Right ventricle myocardium superior (tissue), 1 donor: ENCODE results near the gene SNTA1. TPM values are rescaled to one million over a fixed set of nuclear protein-coding genes. Genes with fewer than 3 reads are reported as not detected.
"Not testable (repeated sequence)": the region's sequence is repeated elsewhere in the genome, so short reads cannot be mapped to it uniquely, and the experiment has no call there.

Source experiments
- ATAC-seq: fragments of 200-7000 bp; cut with Tn5 transposase; one replicate; pipeline ENCODE4 v1.9.1; 2020; ENCODE audit warnings: mild to moderate bottlenecking; ENCODE audit not compliant: poor library complexity
- DNase-seq: peaks from one replicate; pipeline ENCODE4 v3.0.0-alpha.2; 2020
- intact Hi-C: fragments of 100-400 bp; cut with DNase I; formaldehyde crosslinking; loops from one replicate; pipeline ENCODE4 v1.11.2; 2022
- total RNA-seq: library from RNA; stranded (reverse); fragmentation: NEBNext Ultra II Directional; extraction: Animal tissue kit (Norgen Biotek cat#: 25700); gene quantifications from one replicate; pipeline ENCODE4 v1.2.1, GENCODE V29; 2021
- donor health status: DM: no; HTN: yes; CAD: no; lungs with severe emphysema.

SNTA1 gene
- total RNA-seq, 1 donor from 2014 or later: 215 TPM

- DNase-seq (no peak), ATAC-seq (no peak)
- intact Hi-C loops: no loop called here
Observed at GRCh38 chr20:33470866-33471265, 27.3 kb upstream of the SNTA1 start.

GRCh38 chr20:33470457-33470856 is 26.9 kb upstream of the SNTA1 start:
- ATAC-seq: no peak
- DNase-seq: no peak

GRCh38 chr20:33466303-33466646 is 22.7 kb upstream of the SNTA1 start:
- intact Hi-C loops: no loop called here
- DNase-seq (no peak), ATAC-seq (no peak)

More at GRCh38 chr20:33470457-33470856, 26.9 kb upstream of the SNTA1 start:
- intact Hi-C loops: no loop called here

DNA sequence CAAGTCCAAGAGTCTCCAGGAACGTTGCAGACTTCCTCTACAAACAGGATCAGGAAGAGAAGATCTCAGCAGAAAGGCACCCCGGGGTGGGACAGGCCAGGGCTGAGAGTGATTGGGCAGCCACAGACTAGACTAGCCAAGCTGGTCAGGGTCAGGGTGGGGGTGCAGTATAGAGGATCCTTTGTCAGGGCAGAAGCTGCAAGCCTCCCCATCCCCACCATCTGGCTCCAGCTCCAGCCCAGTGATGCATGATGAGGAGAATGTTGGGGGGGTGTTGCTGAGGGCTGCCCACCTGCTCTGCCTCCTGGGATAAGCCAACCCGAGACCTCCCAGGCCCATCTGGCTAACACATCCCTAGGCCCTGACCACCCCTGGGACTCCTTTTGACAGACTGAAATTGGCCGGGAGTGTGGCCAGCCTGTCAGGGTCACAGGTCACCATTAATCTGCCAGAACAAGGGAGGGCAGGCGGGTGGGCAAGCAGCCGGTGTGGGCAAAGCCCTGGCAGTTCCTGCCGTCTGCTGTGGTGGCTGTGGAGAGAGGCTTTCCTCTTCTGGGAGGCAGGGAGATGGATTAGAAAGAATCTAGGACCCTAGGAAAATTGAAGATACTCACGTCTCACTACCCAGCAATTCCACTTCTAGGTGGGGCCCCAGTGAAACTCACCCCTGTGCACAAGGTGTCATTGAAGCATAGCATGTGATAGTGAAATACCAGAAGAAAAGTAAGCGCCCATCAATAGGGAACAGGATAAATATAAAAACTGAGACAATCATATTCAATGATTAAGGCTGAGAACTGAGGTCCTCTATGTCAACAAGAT is 22.1 kb upstream of the SNTA1 start:
- ATAC-seq: no peak
- intact Hi-C loops: no loop called here
- DNase-seq: no peak

GRCh38 chr20:33464759-33465158 is 21.2 kb upstream of the SNTA1 start:
- intact Hi-C loops: loop anchor here (5.0 kb wide), 1 partner anchor 188 kb away; no protein-coding TSS in a partner anchor
- not testable (repeated sequence) for ATAC-seq, DNase-seq

DNA sequence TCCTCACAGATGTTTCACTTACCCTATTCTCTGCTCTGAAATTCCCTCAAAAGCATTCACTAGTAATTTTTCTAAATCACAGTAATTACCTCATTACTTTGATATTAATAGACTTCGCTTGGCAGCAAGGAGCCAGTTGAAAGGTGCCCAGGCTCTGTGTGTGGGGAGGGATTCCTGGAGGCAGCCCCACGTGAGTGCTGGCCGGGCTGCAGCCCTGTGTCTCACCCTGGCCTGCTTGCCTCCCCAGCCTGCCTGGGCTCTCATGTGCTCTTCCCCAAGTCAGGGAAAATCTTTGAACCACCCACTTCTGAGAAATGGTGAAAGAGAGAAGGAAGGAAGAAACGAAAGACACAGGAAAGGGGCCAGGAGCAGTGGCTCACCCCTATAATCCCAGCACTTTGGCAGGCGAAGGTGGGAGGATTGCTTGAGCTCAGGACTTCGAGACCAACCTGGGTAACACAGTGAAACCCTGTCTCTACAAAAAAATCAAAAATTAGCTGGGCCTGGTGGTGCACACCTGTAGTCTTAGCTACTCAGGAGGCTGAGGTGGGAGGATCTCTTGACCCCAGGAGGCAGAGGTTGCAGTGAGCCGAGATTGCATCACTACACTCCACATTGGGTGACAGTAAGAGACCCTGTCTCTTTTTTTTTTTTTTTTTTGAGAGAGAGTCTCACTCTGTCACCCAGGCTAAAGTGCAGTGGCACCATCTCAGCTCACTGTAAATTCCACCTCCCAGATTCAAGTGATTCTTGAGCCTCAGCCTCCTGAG is 20.0 kb upstream of the SNTA1 start:
- DNase-seq (peak; percentile 52), ATAC-seq (peak; percentile 88)
- intact Hi-C loops: loop anchor here (5.0 kb wide), 1 partner anchor 189 kb away; no protein-coding TSS in a partner anchor

DNA sequence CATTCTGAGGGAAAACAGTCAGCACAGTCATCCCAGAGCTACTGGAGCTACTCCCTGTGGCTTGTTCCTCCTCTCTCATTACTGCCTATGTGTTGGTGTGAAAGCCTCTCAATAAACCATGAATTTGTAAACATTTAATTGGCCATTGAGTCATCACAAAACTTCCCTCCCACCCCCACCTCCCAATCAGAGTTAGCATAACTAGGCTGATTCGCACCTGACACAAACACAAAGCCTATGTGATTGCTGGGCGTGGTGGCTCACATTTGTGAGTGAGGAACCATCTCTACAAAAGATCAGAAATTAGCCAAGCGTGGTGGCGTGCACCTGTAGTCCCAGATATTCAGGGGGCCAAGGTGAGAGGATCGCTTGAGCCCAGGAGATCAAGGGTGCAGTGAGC is 17.1 kb upstream of the SNTA1 start:
- ATAC-seq: no peak
- intact Hi-C loops: loop anchor here (5.0 kb wide), 1 partner anchor 192 kb away; no protein-coding TSS in a partner anchor

DNA sequence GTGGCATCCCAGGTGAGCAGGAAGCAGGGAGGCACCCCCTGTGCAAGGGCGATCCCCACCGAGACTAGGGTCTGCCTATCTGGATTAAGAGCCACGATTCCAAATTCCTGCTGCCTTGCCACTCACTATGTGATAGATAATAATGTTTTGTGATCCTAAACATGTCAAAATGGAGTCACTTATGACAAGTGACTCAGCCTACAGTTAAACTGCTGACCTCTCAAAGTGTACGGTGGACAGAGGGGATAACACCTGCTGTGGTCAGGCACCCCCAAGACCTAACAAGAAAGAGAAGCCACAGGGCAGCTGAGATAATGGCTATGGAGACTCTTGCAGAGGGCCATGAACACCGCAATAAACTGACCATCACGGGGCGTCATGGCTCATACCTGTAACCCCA is 16.0 kb upstream of the SNTA1 start:
- DNase-seq (no peak), ATAC-seq (no peak)
- intact Hi-C loops: loop anchor here (10.0 kb wide), 1 partner anchor 275 kb away; the partner anchor contains the start of gene ZNF341

More for the DNA sequence above, 17.1 kb upstream of the SNTA1 start:
- no peak for DNase-seq

GRCh38 chr20:33456916-33457642 is 13.5 kb upstream of the SNTA1 start:
- peak; percentile 88 for DNase-seq
- intact Hi-C loops: loop anchor here (10.0 kb wide), 1 partner anchor 278 kb away; the partner anchor contains the start of gene ZNF341
- peak; percentile 95 for ATAC-seq

GRCh38 chr20:33450867-33451266 is 7.3 kb upstream of the SNTA1 start:
- ATAC-seq: no peak
- intact Hi-C loops: loop anchor here (10.0 kb wide), 1 partner anchor 284 kb away; the partner anchor contains the start of gene ZNF341

GRCh38 chr20:33445881-33446625 is 2.5 kb upstream of the SNTA1 start:
- intact Hi-C loops: no loop called here
- no peak for ATAC-seq
- no peak for DNase-seq

More at GRCh38 chr20:33450867-33451266, 7.3 kb upstream of the SNTA1 start:
- no peak for DNase-seq

DNA sequence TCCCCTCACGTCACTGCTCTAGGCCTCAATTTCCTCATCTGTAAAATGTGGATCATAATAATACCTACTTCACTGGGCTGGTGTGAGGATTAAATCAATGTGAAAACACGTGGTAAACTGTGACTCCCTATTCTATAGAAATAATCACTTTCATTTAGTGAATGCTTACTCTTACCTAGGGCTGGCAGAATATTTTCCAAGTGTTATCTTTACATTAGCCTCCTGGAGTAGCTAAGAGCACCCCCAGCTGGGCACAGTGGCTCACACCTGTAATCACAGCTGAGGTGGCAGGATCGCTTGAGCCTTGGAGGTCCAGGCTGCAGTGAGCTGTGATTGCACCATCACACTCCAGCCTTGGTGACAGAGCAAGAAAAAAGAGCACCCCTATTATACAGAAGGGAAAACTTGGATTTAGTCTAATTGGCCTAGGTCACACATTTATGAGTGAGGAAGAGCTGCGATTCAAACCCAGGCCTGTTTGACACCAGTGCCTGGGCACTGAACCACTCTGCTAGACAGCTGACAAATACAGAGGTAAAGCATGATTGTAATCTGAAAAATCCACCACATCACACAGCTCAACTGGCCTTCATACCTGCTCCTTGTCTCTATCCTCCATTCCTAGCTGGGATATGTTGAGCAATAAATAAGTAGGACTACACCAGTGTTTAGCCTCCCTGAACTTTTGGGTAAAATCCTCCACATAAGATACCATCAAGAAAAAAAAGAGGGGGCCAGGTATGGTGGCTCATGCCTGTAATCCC is 1.4 kb upstream of the SNTA1 start:
- ATAC-seq (peak; percentile 31), DNase-seq (no peak)
- intact Hi-C loops: no loop called here

DNA sequence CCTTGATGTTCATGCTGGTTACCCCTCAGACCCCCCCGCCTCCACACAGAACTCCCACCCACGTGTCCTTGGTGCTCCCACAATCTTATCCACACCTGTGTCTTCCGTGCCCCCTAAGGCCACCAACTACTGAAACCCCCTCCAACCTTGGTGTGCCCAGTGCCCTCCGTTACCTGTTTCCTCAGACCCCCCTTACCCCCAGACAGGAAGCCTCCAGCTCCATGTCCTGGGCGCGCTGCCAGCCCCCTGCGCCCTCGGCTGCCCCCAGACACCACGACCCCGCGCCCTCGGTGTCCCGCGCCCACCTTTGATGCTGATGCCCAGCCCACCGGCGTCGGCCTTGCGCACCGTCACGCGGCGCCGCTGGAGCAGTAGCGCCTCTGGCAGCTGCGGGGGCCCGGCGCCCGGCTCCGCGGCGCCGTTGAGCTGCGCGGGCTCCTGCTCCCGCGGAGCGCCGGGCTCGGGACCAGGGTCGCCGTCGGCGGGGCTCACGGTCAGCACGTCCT is 504 bp downstream of the SNTA1 start:
- intact Hi-C loops: no loop called here
- ATAC-seq: no peak
- DNase-seq: peak; percentile 62

DNA sequence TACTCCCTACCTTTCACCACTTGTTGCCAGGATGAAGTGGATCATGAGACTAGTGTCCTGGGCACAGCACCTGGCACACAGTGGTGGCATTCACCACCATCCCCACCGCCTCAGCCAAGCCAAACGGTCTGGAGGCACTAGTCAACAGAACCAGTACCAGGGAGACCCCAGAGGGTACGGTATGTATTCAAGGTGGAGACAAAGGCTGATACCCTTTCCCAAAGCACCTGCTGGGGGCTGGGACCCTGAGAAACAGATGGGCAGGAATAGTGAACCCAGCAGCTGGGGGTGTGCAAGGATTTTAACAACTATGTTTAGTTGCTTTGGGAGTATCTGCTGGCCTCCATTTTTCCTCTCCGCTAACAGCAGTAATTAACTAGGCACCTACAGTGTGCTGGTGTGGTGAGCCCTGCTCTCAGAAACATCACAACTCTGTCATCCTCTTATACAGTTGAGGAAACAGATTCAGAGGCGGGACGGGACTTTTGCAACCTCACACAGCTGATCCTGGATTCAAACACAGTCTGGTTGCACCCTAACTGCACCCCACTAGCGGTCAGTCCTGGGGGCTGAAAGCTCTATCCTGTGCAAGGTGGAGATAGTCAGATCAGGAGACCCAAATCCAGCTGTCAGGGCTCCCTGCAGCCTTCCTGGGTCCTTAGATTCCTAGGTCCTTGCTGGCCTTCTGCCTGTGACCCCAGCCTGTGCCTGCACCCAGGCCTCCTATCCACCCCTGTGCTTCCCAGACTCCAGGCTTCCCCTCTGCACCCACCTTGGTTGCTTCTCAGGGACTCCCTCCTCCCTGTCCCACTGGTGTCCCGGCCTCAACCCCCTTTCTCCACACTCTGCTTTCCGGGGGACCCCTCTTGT is 1.2 kb downstream of the SNTA1 start:
- no peak for DNase-seq
- intact Hi-C loops: no loop called here

GRCh38 chr20:33441142-33441955 is 2.2 kb downstream of the SNTA1 start:
- intact Hi-C loops: no loop called here
- ATAC-seq: peak; percentile 5
- DNase-seq: no peak

More for the DNA sequence above, 1.2 kb downstream of the SNTA1 start:
- ATAC-seq: peak; percentile 1
